Right lobe of liver (tissue), 4 donors: Measurements from ENCODE around the gene TIAM2.

Experiments
- POLR2A ChIP-seq: fragments of 450-650 bp; IDR thresholded peaks from one replicate; pipeline ENCODE4 v1.6.1; 2017; ENCODE audit warnings: antibody characterized with exemption, mild to moderate bottlenecking
- TF ChIP-seq, protein P1 (sequence below), 4 donors: fragments of 200-600 bp in 3 of 4; fragments of 450-650 bp in 1 of 4; IDR thresholded peaks; one replicate each; pipeline versions ENCODE4 v1.5.1 to v1.8.0; 2016 to 2022; ENCODE audit warnings: antibody characterized with exemption in 4 of 4, mild to moderate bottlenecking in 2 of 4
- donor health status: DM: no; HTN: no; CAD: no.
- donor health status: DM: no; HTN: no; CAD: no.
- donor health status: DM: no; HTN: yes; CAD: no.

DNA sequence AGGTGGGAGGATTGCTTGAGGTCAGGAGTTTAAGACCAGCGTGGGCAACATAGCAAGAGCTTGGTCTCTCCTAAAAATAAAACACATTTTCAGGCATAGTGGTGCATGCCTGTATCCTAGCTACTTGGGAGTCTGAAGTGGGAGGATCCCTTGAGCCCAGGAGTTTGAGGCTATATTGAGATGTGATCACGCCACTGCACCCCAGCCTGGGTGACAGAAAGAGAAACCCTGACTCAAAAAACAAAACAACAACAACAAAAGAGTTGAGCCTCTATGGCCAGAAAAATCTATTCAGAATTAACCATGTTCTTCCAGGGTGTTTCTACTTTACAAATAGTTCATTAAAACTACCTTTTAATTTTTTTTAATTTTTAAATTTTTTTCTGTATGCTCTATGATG is 60.6 kb downstream of the TIAM2 start:
- TF ChIP-seq, protein P1, sequence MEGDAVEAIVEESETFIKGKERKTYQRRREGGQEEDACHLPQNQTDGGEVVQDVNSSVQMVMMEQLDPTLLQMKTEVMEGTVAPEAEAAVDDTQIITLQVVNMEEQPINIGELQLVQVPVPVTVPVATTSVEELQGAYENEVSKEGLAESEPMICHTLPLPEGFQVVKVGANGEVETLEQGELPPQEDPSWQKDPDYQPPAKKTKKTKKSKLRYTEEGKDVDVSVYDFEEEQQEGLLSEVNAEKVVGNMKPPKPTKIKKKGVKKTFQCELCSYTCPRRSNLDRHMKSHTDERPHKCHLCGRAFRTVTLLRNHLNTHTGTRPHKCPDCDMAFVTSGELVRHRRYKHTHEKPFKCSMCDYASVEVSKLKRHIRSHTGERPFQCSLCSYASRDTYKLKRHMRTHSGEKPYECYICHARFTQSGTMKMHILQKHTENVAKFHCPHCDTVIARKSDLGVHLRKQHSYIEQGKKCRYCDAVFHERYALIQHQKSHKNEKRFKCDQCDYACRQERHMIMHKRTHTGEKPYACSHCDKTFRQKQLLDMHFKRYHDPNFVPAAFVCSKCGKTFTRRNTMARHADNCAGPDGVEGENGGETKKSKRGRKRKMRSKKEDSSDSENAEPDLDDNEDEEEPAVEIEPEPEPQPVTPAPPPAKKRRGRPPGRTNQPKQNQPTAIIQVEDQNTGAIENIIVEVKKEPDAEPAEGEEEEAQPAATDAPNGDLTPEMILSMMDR (IDR thresholded peaks at IDR 0.05) = no peak
- TF ChIP-seq POLR2A = no peak
